Amniotic stem cell (primary cell): Measurements from ENCODE around the gene CCNYL1.

Experiments
- DNase-seq: peaks from one replicate; lab custom pipeline; 2025; lab: John Stamatoyannopoulos, UW

The CCNYL1 gene

GRCh38 chr2:207766041-207766551, 54.7 kb downstream of the CCNYL1 start:
- no peak for DNase-seq

GRCh38 chr2:207766697-207767460, 55.4 kb downstream of the CCNYL1 start:
- DNase-seq = no peak

GRCh38 chr2:207767461-207768167, 56.2 kb downstream of the CCNYL1 start:
- no peak for DNase-seq

GRCh38 chr2:207768168-207768865, 56.9 kb downstream of the CCNYL1 start:
- no peak for DNase-seq

GRCh38 chr2:207768866-207769596, 57.6 kb downstream of the CCNYL1 start:
- no peak for DNase-seq

GRCh38 chr2:207770602-207771404, 59.4 kb downstream of the CCNYL1 start:
- DNase-seq = no peak

- DNase-seq = no peak
Observed at GRCh38 chr2:207771421-207771820, 60.0 kb downstream of the CCNYL1 start.

- no peak for DNase-seq
Observed at GRCh38 chr2:207772081-207772843, 60.8 kb downstream of the CCNYL1 start.

- no peak for DNase-seq
Observed at GRCh38 chr2:207772844-207773205, 61.4 kb downstream of the CCNYL1 start.

- no peak for DNase-seq
Observed at GRCh38 chr2:207775473-207775872, 64.0 kb downstream of the CCNYL1 start.

GRCh38 chr2:207777124-207777523, 65.7 kb downstream of the CCNYL1 start:
- no peak for DNase-seq

- no peak for DNase-seq
Observed at GRCh38 chr2:207778298-207778882, 67.0 kb downstream of the CCNYL1 start.

- no peak for DNase-seq
Observed at GRCh38 chr2:207779523-207779922, 68.1 kb downstream of the CCNYL1 start.

GRCh38 chr2:207782238-207783030, 71.0 kb downstream of the CCNYL1 start:
- no peak for DNase-seq

- DNase-seq = no peak
Observed at GRCh38 chr2:207783514-207783913, 72.1 kb downstream of the CCNYL1 start.

- DNase-seq = no peak
Observed at GRCh38 chr2:207784898-207785297, 73.5 kb downstream of the CCNYL1 start.

- no peak for DNase-seq
Observed at GRCh38 chr2:207787017-207787416, 75.6 kb downstream of the CCNYL1 start.

GRCh38 chr2:207787800-207788199, 76.4 kb downstream of the CCNYL1 start:
- no peak for DNase-seq

GRCh38 chr2:207790898-207791297, 79.5 kb downstream of the CCNYL1 start:
- no peak for DNase-seq
